GM23248 (cell line): ENCODE results near the gene ISL2. TPM values are rescaled to one million over a fixed set of nuclear protein-coding genes. Genes with fewer than 3 reads are reported as not detected.
A peak's percentile ranks its signal among the peaks of the same experiment; 100 is the strongest.
"Not testable (repeated sequence)": the region's sequence is repeated elsewhere in the genome, so short reads cannot be mapped to it uniquely, and the experiment has no call there.

Experiments used
- DNase-seq: peaks from one replicate; pipeline ENCODE4 v3.0.0-alpha.2; 2015
- H2AFZ ChIP-seq: fragments of 200-600 bp; sonication (generic); 2 replicates; pipeline ENCODE4 v1.6.1; 2016; ENCODE audit warnings: antibody characterized with exemption
- H3F3A ChIP-seq: fragments of 200-600 bp; sonication (generic); 2 replicates; pipeline ENCODE4 v1.6.1; 2016; ENCODE audit warnings: mild to moderate bottlenecking, antibody characterized with exemption, mixed run types; ENCODE audit not compliant: insufficient read depth
- H3K27ac ChIP-seq: fragments of 200-600 bp; sonication (generic); 2 replicates; pipeline ENCODE4 v1.5.1; 2016; ENCODE audit warnings: mild to moderate bottlenecking
- H3K27me3 ChIP-seq: fragments of 200-600 bp; sonication (generic); replicated peaks from 2 replicates; pipeline ENCODE4 v1.6.1; 2016; ENCODE audit warnings: mild to moderate bottlenecking; ENCODE audit not compliant: insufficient read depth
- H3K36me3 ChIP-seq: fragments of 200-600 bp; sonication (generic); 2 replicates; pipeline ENCODE4 v1.6.1; 2016; ENCODE audit warnings: low read depth, mild to moderate bottlenecking
- H3K4me1 ChIP-seq: fragments of 200-600 bp; sonication (generic); 2 replicates; pipeline ENCODE4 v1.6.1; 2016; ENCODE audit warnings: mild to moderate bottlenecking; ENCODE audit not compliant: insufficient read depth
- H3K4me2 ChIP-seq: fragments of 200-600 bp; sonication (generic); one replicate; pipeline ENCODE4 v1.6.1; 2016; ENCODE audit warnings: mild to moderate bottlenecking; ENCODE audit not compliant: unreplicated experiment
- H3K4me3 ChIP-seq: fragments of 200-600 bp; sonication (generic); 2 replicates; pipeline ENCODE4 v1.5.1; 2016; ENCODE audit warnings: mild to moderate bottlenecking
- H3K79me2 ChIP-seq: fragments of 200-600 bp; sonication (generic); 2 replicates; pipeline ENCODE4 v1.6.1; 2016; ENCODE audit warnings: mild to moderate bottlenecking; ENCODE audit not compliant: insufficient read depth
- H3K9ac ChIP-seq: fragments of 200-600 bp; sonication (generic); 2 replicates; pipeline ENCODE4 v1.6.1; 2016; ENCODE audit warnings: mild to moderate bottlenecking
- H3K9me2 ChIP-seq: fragments of 200-600 bp; sonication (generic); 2 replicates; pipeline ENCODE4 v1.6.1; 2016; ENCODE audit warnings: mixed run types, mild to moderate bottlenecking, moderate library complexity; ENCODE audit not compliant: insufficient read depth
- H3K9me3 ChIP-seq: fragments of 200-600 bp; sonication (generic); one replicate; pipeline ENCODE4 v1.6.1; 2017; ENCODE audit warnings: low read depth
- H4K20me1 ChIP-seq: fragments of 200-600 bp; sonication (generic); 2 replicates; pipeline ENCODE4 v1.6.0; 2016; ENCODE audit not compliant: insufficient read depth
- EZH2 ChIP-seq: fragments of 200-600 bp; sonication (generic); IDR thresholded peaks from 2 replicates; pipeline ENCODE4 v1.6.1; 2018; ENCODE audit warnings: antibody characterized with exemption, mild to moderate bottlenecking; ENCODE audit not compliant: insufficient read depth, poor library complexity, severe bottlenecking
- EZH2phosphoT487 ChIP-seq: fragments of 200-600 bp; sonication (generic); IDR thresholded peaks from 2 replicates; pipeline ENCODE4 v1.6.1; 2018; ENCODE audit warnings: antibody characterized with exemption, moderate library complexity, mild to moderate bottlenecking, low read depth; ENCODE audit not compliant: insufficient read depth
- WGBS, 2 experiments: methylation state at CpG; one replicate each; pipeline ENCODE4 v1.1.6; 2015 to 2017; ENCODE audit warnings: low lambda C conversion rate in 2 of 2, low coverage in 1 of 2; ENCODE audit errors: missing lambda C conversion rate in 2 of 2; 5-methylcytosine and 5-hydroxymethylcytosine counted together
- in situ Hi-C: fragments of 300-500 bp; cut with MboI; formaldehyde crosslinking; loops from 2 replicates; pipeline ENCODE4 v1.15.0; 2020
- polyA plus RNA-seq: library from polyadenylated mRNA; unstranded; fragments of >200 nt; fragmentation: Nextera tagmentation; extraction: Ambion mirVana; gene quantifications from 2 replicates; pipeline ENCODE4 v1.2.1, GENCODE V29; 2016
- total RNA-seq: library from RNA; depleted of rRNA; stranded (reverse); fragments of >200 nt; shearing (Covaris generic); gene quantifications from 2 replicates; pipeline ENCODE4 v1.2.3, GENCODE V29; 2014; rRNA removed

Gene ISL2
- total RNA-seq (2.2 and 2.8 TPM in 2 replicates), polyA plus RNA-seq (0.68 and 0.98 TPM in 2 replicates)

DNA sequence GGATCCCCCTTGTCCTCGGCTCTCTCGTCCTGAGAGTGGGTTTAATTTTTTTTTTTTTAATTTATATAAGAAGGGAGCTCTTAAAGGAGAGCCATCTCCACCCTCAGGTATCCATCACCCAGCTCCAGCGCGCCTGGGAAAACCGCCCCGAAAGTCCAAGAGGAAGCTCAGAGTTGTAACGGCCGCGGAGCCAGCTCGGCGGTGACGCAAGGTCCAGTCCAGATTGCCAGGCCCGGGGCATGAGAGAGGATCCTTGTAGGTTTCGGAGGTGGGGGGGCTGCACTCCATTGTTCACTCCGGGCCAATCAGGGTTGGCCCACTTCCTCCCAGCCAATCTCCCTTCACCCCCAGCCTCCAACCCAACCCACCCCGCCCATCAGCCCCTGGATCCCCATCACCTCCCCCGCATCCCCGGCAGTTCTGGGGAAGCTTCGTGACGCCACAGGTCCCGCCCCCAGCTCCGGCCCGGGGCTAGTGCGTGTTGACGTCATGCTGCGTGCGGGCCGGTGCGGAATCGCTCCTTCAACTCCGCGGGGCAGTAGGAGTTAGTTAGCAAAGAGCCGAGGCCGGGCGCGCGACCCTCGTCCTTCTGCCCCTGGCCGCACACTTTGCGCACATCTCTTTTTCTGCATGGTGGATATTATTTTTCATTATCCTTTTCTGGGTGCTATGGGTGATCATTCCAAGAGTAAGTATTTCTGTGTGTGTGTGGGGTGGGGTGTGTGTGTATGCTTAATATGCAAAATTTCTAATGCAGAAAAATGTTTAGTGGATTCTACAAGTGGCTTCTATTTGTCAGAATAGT lies at the start of gene ISL2:
Gene ISL2 (plus strand): TSS at position 520 of the 805 bp plus-strand sequence. CDS start 111 bp downstream, at position 631.
- H3K36me3 ChIP-seq = no peaks in the 10 kb centered on the region
- no peaks in the 10 kb centered on the region for H3K79me2 ChIP-seq
- in situ Hi-C loops = no loop called here
- H3K9me2 ChIP-seq = no peaks in the 10 kb centered on the region
- TF ChIP-seq EZH2phosphoT487 (no peak), EZH2 (no peak)
- peak within 1 kb of the TSS; percentile 61 for H3K27ac ChIP-seq
- peak within 1 kb of the TSS; percentile 65 for H3K4me3 ChIP-seq
- 7% methylated on average over 35 to 40 of the region's 40 CpGs for WGBS, 2 experiments
- no peaks in the 10 kb centered on the region for H4K20me1 ChIP-seq
- H3K9ac ChIP-seq = peak within 1 kb of the TSS; percentile 80
- H3K9me3 ChIP-seq = no peaks in the 10 kb centered on the region
- no peaks in the 10 kb centered on the region for H3K4me1 ChIP-seq
- peak; percentile 90 for DNase-seq
- H3F3A ChIP-seq = no peaks in the 10 kb centered on the region; the same call in 1 of the 2 replicates
- peaks cover 46% of the 10 kb centered on the region for H3K27me3 ChIP-seq
- H3K4me2 ChIP-seq = peak within 1 kb of the TSS; percentile 61
- peak within 1 kb of the TSS; percentile 68 for H2AFZ ChIP-seq

DNA sequence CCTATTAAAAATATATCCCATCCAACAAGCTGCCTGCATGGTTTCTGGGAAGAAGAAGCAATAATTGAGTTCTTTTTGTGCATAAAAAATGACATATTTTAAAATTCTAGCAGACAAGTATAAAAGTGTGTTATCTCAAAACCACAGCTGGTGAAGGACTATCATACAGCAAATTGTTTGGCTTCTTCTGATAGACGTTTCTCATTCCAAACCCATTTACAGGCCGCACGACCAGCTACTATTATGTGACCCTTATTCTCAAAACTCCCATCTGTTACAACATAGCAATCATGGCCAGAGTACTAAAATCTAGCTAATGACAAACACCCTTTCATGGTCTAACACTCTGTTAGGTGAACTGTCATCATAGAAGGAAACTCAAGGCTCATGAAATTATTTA lies 47.0 kb upstream of the ISL2 start:
- no peak overlapping the region for H3K27ac ChIP-seq
- H3K9me2 ChIP-seq = no peaks in the 10 kb centered on the region
- no peak for TF ChIP-seq EZH2phosphoT487
- TF ChIP-seq EZH2 = no peak
- no peak for DNase-seq
- no peak overlapping the region for H3K4me2 ChIP-seq
- in situ Hi-C loops = no loop called here
- H4K20me1 ChIP-seq = 0 out of 2 replicates have a peak, but pooled peaks cover 4% of the 10 kb centered on the region
- 52 to 60% methylated on average over 3 of the region's 3 CpGs for WGBS, 2 experiments
- no peaks in the 10 kb centered on the region for H3K27me3 ChIP-seq
- no peak overlapping the region for H3K4me3 ChIP-seq
- no peak overlapping the region for H2AFZ ChIP-seq
- H3K4me1 ChIP-seq = peaks cover 14% of the 10 kb centered on the region
- H3K9ac ChIP-seq = no peak overlapping the region
- no peaks in the 10 kb centered on the region for H3K9me3 ChIP-seq
- peaks cover 10% of the 10 kb centered on the region; the same call in 1 of the 2 replicates for H3F3A ChIP-seq
- peaks cover 68% of the 10 kb centered on the region for H3K79me2 ChIP-seq
- H3K36me3 ChIP-seq = peaks cover 9% of the 10 kb centered on the region; the same call in 1 of the 2 replicates

DNA sequence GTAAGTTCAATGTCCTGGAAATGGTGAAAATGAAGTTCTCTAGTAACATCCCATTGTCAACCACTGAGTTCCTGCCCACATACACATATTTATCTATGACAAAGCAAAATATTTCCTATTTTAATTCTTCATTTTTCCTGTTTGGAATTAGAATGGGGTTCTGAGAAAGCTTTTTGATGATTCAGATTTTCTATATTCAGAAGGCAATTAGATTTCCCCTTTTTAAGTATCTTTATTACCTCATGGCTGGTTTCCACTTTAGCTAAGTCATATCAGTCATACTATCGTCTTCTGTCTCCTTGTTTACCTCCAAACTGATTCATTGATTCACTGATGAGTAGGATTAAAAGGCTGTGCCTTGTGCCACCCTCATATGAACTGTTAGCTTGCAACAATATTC lies 43.2 kb upstream of the ISL2 start:
- Histone ChIP-seq H3K4me1 (peaks cover 14% of the 10 kb centered on the region), H3K36me3 (no peaks in the 10 kb centered on the region), H3K4me3 (no peak overlapping the region), H4K20me1 (peaks cover 8% of the 10 kb centered on the region; the same call in 1 of the 2 replicates), H3K9me3 (no peaks in the 10 kb centered on the region), H3K27ac (peak overlapping the region; percentile 46), H2AFZ (no peak overlapping the region), H3F3A (peaks cover 10% of the 10 kb centered on the region; the same call in 1 of the 2 replicates), H3K27me3 (no peaks in the 10 kb centered on the region), H3K9ac (no peak overlapping the region), H3K79me2 (peaks cover 92% of the 10 kb centered on the region), H3K9me2 (no peaks in the 10 kb centered on the region), H3K4me2 (peak overlapping the region; percentile 6)
- WGBS, 2 experiments = 0 to 7% methylated on average over 1 of the region's 1 CpG
- TF ChIP-seq EZH2 = no peak
- no peak for TF ChIP-seq EZH2phosphoT487
- DNase-seq = peak; percentile 74
- in situ Hi-C loops = no loop called here

DNA sequence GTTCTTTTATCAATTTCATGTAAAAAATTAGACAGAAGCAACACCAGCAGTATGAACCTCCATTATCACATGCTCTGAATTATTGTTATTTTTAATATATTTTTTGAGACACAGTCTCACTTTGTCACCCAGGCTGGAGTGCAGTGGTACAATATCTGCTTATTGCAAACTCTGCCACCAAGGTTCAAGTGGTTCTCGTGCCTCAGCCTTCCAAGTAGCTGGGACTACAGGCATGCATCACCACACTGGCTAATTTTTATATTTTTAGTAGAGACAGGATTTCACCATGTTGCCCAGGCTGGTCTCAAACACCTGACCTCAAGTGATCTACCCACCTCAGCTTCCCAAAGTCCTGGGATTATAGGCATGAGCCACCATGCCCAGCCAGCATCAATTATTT lies 42.1 kb upstream of the ISL2 start:
- in situ Hi-C loops = not testable (repeated sequence)
- 95 to 100% methylated on average over 1 of the region's 1 CpG for WGBS, 2 experiments

More for the DNA sequence above, 42.1 kb upstream of the ISL2 start:
- not testable (repeated sequence) for H4K20me1 ChIP-seq, DNase-seq, H3K4me3 ChIP-seq, H3K27ac ChIP-seq, H3K9me3 ChIP-seq, H3K36me3 ChIP-seq, H2AFZ ChIP-seq, H3K9ac ChIP-seq, H3K4me2 ChIP-seq, H3F3A ChIP-seq, H3K9me2 ChIP-seq, H3K27me3 ChIP-seq
- peaks cover 94% of the 10 kb centered on the region for H3K79me2 ChIP-seq
- H3K4me1 ChIP-seq = peaks cover 14% of the 10 kb centered on the region
